GM18867 (cell line): Measurements from ENCODE around the gene SGK2.

ENCODE experiments used
- ATAC-seq: cut with Tn5 transposase; IDR thresholded peaks from one replicate; pipeline ENCODE4 v1.9.1; 2021; ENCODE audit warnings: mild to moderate bottlenecking, moderate library complexity; ENCODE audit not compliant: unreplicated experiment

Gene SGK2

GRCh38 chr20:43535370-43536004 is 23.3 kb upstream of the SGK2 start:
- ATAC-seq, result no peak

- ATAC-seq, result no peak
Observed at GRCh38 chr20:43536041-43536816, 22.6 kb upstream of the SGK2 start.

- ATAC-seq, result no peak
Observed at GRCh38 chr20:43536817-43537440, 21.9 kb upstream of the SGK2 start.

- ATAC-seq, result no peak
Observed at GRCh38 chr20:43537921-43538877, 20.6 kb upstream of the SGK2 start.

- no peak for ATAC-seq
Observed at GRCh38 chr20:43538878-43539700, 19.7 kb upstream of the SGK2 start.

GRCh38 chr20:43539975-43540672 is 18.7 kb upstream of the SGK2 start:
- no peak for ATAC-seq

GRCh38 chr20:43540673-43541060 is 18.2 kb upstream of the SGK2 start:
- ATAC-seq, result no peak

GRCh38 chr20:43541214-43541613 is 17.6 kb upstream of the SGK2 start:
- ATAC-seq, result no peak

GRCh38 chr20:43542161-43542560 is 16.7 kb upstream of the SGK2 start:
- no peak for ATAC-seq

- ATAC-seq, result no peak
Observed at GRCh38 chr20:43542674-43543073, 16.2 kb upstream of the SGK2 start.

GRCh38 chr20:43543138-43543537 is 15.7 kb upstream of the SGK2 start:
- ATAC-seq, result no peak

- ATAC-seq, result no peak
Observed at GRCh38 chr20:43544501-43544900, 14.3 kb upstream of the SGK2 start.

GRCh38 chr20:43545837-43546578 is 12.8 kb upstream of the SGK2 start:
- no peak for ATAC-seq

- ATAC-seq, result no peak
Observed at GRCh38 chr20:43548273-43548880, 10.4 kb upstream of the SGK2 start.

- ATAC-seq, result no peak
Observed at GRCh38 chr20:43549416-43550065, 9.3 kb upstream of the SGK2 start.

GRCh38 chr20:43550456-43550855 is 8.4 kb upstream of the SGK2 start:
- ATAC-seq, result no peak

- ATAC-seq, result no peak
Observed at GRCh38 chr20:43554369-43554768, 4.5 kb upstream of the SGK2 start.
